Hematopoietic multipotent progenitor cell treated with erythropoietin and hydrocortisone succinate and interleukin-3 and kit ligand, for 8 days (in vitro differentiated cells): Measurements from ENCODE around the gene LHPP.

ENCODE experiments used
- DNase-seq: peaks from one replicate; pipeline ENCODE4 v3.0.0-alpha.2; 2015

Gene LHPP

DNA sequence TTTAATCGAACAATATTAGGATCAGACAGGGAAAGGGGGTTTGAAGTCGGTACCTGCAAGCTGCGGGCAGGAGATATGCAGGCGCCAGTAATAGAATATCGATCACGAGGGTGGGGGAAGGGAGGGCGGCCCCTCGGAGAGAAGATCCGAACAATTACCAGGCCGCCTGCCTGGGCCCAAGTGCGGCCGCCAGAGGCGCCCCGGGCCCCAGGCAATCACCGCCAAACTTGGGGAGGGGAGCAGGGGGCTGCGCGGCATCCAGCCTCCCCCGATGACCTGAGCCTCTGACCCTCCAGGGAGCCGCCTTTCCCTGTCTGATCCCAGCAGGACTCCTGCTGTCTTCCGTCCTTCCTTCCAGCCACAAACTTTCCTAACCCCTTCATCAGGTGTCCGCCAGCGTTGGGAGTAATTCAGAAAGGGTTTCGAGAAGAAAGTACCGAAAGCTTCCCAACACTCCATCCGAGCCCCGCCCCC lies 12.9 kb upstream of the LHPP start:
- DNase-seq, result no peak

DNA sequence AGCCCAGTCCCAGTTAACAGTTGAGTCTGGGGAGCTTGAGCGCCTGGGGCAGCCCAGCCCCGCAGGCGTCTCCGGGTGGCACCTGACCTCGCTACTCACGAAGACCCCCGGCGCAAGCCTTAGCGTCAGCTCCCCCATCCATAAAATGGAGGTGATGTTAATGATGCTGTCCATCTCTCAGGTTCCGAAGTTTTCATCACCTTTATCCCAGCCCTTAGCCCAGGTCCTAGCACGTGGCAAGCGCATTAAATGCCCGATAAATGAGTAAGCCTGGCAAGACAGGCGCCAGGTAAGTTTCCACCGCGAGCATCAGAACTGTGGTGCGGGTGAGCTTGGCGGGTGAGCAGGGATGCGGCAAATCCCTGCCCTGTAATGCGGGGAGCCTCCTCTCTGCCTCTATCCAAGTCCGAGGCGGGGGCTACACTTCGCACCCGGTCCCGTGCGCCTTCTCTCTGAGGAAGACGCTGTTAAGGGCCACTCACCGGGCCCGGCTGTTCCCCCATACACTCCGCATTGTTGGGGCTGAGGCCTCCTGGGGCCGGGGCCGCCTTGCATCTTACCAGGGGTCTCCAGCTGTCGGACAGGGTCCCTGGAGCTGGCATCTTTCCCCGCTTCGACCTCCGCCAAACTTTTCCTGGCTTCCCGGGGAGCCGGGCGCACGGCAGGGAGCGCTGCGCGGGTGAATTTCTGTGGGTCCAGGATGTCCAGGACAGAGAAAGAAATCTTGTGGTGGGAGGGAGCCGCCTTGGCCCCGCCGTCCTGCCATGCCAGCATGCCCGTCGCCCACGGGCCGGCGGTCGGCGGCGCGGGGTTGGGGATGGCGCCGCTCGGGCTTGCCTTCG lies 12.2 kb upstream of the LHPP start:
- no peak for DNase-seq

DNA sequence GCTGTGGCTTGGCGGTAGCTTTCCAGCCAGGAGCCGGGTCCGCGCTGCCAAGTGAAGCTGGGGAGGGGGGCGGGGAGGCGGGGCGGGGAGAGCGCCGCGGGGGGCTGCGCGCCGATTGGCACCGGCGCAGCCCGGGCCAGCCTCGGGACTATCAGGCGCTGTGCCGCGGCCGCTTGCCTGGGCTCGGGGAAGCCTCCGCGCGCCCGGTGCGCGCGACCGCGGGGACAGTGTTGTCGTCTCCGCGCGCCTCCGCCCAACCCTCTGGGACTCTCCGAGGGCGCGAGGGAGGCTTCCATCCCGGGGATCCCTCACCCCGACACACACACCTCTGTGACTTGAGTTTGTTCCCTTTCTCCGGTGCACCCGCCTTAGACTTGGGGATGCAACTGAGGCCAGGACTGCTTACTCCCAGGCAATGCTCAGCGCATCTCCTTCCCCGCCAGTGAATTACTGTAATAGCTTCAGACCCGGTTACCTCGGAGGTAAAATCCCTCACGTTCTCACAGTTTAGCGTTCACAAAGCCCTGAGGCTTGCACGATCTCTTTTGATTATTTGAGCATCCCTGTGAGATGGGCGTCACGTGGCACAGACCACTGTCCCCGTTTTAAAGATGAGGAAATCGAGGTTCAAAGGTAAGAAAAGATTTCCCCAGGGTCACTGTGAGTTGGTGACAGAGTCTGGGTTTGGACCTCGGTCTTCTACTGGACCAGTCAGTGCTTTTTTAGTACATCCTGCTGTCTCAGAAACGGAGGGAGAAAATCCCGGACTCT lies 11.4 kb upstream of the LHPP start, which contains the start of gene NKX1-2:
TSS of gene NKX1-2 (minus strand) at position 24 of the 771 bp plus-strand sequence. CDS start 92 bp downstream, outside the sequence.
- no peak for DNase-seq

DNA sequence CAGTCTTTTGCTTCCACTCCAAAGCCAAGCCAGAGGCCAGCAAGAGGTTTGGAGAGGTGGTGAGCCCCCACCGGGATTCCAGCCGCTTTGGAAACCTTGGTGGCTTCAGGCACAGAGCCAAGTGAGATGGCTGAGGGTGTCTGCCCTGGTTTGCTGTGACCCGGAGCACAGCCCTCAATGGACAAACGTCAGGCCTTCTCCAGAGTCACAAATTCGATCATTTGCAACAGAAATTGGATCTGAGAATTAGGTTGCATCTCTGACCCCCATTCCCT lies 10.9 kb upstream of the LHPP start:
- no peak for DNase-seq

DNA sequence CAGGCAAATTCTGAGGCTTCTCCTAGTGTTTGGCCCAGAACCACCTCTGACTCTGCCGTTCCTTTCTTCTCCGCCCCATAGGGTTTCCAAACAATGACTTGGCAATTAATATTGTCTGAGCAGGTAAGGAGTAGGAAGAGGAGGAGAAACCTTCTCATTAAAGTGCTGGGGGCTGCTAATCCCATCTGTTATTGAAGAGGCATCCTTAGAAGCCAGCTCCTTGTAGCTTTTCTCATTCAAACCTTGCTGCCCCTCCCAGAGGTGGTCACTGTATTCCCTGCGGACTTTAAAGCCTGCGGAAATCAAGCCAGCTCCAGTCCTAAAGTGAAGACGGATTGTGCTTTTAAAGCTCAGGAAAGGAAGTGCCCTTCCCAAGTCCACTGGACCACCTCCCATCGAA lies 10.3 kb upstream of the LHPP start:
- DNase-seq, result no peak

DNA sequence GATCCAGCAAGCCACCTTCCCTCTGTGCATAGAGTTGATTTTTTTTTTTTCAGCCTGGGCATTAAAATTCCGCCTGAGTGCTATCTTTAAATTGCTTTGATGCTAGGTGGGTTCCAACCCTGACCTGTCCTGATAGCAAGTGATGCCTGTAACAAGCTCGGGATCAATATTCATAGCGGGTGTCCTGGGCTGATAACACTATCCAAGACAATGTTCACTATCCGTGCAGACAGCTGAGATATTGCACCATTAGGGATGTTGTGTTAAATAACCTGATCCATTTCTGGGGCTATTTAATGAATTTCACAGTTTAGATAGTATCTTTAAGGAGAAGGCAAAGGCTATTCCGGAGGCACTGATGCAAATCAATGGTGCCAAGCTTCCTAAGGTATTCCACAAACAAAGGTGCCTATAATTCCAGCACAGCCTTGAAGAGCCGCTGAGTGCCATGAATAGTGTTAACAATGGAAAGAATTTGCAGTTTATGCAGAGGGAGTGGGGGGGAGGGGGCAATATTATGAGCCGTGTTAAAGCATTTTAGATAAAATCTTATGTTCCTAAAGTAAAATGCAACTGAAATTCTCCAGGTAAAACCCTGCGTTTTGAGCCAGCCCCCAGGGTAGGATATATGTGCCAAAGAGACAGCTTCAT lies 7.5 kb upstream of the LHPP start:
- peak; percentile 82 for DNase-seq

DNA sequence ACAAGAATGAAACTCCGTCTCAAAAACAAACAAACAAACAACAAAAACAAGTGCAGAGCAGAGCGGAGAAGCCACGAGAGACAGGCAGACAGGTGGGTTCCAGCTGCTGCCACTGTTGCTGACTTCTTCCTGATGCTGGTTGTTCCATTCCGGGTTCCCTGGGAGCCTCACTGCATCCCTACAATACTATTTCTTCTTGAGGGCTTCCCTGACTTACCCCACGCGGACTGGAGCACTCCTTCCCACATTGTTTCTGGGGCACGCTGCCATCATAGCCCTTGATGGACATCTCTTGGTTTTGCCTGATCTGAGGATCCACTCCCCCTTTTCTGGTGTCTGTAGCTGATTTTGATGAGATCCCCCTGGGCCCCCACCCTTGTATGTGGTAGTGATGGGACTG lies 6.2 kb upstream of the LHPP start:
- no peak for DNase-seq

DNA sequence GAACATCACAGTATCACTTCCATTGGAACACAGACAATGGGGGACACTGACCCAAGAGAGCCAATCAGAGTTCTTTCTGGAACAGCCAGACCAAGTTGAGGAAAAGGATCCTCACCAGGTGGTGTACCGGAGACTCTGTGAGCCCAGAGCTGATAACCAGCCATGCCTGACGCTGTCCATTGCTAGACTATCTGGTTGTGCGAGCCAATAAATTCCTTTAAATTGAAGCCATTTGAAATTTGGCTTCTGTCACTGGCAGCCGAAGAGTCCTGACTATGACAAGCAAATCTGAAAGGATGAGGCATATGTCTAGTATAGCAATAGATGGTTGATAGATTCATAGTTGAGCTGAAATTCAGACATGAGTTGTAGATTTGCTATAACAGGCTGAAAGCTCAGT lies 3.1 kb upstream of the LHPP start:
- no peak for DNase-seq

DNA sequence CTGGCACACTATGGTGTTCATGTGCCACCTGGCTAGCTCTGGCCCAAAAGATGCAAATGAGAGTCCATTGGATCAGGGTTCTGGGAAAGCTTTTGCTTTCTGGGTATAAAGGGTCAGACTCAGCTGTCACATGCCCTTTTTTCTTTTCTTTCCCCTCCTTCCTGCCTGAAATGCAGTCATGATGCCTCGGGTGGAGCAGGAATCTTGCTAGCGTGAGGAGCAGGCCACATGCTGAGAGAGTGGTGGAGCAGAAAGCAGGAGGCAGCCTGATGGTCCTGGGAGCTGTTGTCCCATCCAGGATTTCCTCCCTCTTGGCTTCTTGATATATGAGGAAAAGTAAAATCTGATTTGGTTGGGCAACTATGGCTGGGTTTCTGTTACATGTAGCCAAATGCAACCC lies 2.7 kb upstream of the LHPP start:
- no peak for DNase-seq

DNA sequence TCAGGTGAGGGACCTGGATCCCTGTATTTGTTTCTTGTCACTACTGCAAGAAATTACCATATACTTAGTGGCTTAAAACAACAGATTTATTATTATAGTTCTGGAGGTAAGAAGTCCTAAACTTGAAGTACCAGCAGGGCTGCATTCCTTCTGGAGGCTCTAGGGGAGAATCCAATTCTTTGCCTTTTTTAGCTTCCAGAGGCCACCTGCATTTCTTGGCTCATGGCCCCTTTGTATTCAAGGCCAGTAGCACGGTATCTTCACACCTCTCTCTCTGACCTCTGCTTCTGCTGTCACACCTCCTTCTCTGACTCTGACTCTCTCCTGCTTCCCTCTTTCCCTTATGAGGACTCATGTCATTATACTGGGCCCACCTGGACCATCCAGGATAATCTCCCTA lies 2.2 kb upstream of the LHPP start:
- no peak for DNase-seq

DNA sequence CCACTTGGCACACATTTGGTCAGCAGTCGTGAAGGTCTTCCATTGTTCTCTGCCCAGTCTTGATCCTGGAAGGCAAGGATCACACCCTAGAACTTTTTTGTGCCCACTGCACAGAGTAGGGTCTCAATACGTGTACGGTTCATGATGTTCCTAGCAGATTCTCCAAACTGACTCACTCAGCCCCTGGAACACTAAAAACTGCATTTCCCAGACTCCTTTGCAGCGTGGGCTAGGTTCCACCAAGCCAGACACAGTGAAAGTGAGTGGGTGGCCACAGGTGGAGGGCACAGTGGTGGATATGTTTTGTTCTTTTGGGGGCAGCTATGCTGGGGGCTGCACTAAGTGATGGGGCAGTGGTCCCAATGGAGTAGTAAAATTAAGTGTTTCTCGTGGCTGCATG lies 1.5 kb upstream of the LHPP start:
- DNase-seq, result no peak

DNA sequence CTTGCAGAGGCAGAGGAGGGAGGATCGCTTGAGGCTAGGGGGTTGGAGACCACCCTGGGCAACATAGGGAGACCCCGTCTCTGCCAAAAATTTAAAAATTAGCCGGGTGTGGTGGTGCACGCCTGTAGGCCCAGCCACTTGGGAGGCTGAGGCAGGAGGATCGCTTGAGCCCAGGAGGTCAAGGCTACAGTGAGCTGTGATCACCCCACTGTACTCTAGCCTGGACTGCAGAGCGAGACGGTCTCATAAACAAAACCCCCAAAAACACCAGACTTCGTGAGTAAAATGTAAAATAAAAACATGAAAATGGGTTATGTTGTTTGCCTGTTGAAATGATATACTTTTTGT lies 699 bp downstream of the LHPP start:
- no peak for DNase-seq

DNA sequence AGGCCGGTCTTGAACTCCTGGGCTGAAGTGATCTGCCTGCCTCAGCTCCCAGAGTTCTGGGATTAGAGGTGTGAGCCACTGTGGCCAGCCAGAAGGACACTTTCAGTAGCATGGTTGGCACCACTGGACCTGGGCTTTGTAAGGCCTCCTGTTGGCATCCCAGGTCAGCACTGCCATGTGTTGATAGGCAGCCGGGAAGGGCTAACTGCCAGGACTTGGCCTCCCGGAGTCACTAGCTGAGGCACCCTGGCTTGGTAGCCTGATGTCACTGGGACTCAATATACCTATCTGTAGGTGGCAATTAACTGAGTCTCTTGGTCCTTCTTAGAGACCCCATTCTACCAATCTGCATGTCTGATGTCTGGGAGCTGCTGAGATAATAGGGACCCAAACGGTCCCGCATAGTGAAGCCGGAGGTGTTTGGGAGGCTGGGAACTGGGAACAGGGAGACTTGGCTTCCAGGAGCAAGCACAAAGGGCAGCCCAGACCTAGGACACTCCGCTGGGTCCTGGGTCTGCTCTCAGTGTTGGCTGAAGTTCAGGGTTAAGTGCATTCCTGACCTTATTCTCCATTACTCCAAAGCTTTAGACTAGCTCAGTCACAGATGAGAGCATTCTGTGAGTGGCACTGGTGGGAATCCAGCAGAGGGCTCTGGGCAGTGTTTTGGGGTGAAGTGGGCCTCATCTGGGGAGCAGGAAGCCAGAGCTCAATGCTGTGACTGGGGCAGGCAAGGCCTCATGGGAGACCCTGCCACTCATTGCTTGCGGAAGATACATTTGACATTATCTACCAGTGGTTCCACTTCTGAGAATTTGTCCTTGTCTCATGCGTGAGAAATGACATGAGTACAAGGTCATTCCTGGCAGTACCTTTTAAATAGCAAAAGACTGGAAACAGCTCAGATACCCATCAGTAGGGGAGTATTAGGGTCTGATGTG lies 2.7 kb downstream of the LHPP start:
- peak; percentile 69 for DNase-seq

DNA sequence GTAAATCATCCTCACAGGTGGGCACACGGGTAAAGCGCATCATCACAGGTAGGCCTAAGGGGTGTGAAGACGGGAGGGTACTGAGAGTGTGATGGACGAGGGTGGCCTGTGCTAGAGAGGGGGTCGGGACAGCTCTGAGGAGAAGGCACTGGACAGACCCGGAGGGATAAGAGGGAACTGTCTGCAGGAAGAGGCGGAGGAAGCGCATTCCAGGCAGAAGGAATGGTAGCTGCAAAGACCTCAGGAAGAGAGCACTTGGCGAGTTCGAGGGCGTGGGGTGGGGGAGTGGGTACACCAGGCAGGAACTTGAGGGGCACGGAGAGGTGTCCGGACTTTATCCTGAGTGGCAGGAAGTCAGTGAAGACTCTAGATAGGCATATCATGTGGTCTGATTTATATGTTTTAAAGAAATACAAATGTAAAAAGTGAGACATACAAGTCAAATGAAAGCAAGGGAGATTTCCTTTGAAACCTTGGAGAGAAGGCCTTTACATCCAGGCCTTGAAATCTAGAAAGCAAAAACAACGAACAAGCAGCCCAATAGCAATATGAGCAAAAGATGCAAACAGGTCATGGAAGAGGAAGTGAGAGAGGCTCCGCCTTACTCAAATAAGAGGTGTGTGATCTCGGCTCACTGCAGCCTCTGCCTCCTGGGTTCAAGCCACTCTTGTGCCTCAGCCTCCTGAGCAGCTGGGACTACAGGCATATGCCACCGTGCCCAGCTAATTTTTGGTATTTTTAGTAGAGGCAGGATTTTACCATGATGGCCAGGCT lies 3.6 kb downstream of the LHPP start:
- DNase-seq, result peak; percentile 52

DNA sequence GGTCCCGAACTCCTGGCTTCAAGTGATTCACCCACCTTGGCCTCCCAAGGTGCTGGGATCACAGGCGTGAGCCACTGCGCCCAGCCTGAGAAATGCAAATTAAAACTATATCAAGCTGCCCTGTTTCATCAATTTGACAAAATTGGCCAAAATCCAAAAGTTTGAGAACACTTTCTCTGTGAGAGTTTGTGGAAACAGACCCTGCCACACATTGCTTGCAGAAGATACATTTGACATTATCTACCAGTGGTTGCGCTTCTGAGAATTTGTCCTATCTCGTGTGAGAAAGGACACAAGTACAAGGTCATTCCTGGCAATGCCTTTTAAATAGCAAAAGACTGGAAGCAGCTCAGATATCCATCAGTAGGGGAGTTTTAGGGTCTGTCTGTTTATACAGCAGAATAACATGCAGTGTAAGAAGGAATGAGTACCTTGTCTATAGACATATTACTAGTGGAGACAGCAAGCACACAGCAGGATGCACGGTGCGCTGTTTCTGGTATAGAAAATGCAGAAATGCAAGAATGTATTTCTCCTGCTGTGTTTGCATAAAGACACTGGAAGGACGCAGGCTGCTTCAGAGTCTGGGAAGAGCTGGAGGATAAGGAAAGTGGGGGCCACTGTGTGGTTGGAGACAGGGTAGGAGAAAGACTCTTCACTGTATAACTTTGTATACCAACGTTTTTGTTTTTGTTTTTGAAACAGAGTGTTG lies 4.3 kb downstream of the LHPP start:
- DNase-seq, result peak; percentile 92

DNA sequence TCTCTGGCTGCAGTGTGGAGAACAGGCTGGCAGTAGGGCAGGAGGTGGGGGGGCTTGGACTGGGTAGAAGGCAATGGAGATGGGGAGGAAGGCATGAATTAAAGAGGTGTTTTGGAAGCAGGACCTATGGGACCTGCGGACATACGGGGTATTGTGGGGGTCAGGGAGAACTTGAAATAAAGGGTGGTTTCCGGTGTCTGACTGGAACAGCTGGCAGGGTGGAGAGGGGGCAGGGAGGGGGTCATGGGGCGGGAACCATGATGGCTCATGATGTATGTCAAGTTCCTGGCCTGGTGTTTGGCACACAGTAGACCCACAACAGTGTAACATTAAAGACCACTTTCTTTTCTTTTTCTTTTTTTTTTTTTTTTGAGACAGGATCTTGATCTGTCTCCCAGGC lies 5.5 kb downstream of the LHPP start:
- DNase-seq, result no peak

DNA sequence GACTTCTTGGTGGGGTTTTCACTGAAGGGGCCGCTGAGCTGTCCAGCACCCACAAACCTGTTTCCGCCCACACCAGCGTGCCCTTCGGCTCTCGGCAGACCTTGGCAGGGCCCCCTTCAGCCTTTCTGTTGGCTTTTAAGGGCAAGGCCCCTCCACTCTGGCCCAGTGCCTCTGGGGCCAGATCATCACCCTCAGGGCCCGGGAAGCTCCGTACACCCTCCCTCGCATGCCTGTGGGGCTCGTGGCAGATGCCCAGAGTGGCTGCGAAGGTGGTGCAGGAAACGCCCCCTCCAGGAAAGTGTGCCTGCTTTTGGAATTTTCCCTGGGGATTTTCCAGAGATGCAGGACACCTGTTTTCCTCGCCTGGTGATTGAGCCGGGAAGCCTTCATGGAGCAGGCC lies 7.0 kb downstream of the LHPP start:
- DNase-seq, result no peak

DNA sequence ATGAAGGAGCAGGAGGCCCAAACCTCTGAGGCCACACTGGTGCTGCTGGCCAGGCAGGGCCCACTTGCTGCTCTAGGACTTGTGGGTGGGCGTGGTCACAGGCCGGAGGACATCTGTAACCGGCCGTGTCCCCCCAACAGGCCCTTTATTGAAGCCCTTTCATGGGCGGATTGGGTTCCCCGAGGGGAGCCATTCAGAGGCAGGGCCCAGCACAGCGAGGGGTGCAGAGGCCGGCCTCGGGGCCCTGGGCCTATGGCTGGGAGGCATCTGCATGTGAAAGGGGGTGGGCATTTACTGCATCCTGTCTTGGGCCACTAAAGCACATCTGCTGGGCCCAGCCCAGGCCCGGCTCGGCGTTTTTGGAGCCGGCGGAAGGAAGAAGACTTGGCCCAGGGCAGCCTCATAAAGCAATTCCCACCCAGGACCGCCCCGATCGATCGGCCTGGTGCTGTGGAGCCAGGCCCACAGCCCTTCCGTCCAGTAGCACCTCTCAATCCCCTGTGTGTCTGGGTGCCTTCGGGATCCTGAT lies 8.4 kb downstream of the LHPP start:
- DNase-seq, result no peak

DNA sequence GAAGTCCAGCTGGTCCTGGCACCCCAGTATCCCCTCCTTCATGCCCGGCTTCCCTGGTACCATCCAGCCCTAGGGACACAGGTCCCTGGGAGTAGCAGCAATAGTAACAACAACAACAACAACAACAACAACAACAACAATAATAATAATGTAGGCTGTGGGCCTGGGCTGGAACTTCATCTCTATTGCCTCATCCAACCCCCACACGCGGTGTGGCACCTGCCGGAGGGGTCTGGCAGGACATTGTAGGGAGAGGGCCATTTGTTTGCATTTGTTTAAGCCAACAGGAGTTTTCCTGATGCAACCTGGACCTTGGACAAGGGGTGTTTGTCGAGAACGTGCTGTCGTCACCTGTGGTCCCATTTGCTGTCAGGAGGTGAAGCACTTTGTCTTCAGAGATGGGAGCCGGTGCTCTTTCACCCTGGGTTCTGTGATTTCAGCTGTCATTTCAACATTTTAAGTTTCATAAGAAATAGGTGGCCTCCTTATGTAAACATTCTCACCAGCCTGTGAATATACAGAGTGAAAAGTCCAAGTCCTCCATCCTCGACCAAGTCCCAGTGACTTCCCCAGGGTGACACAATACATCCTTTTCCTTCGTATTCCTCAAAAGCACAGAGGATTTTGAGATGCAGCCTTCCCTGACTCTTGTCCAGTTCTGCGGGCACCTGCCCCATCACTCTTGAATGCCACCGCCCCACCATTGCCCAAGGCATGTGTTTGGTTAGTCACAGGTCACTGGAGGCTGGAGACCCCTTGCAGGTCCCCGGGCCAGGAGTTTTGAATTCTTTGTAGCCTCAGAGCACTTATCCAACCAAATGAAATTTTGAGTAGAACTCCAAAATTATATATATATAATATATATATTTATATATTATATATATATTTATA lies 9.2 kb downstream of the LHPP start:
- no peak for DNase-seq

DNA sequence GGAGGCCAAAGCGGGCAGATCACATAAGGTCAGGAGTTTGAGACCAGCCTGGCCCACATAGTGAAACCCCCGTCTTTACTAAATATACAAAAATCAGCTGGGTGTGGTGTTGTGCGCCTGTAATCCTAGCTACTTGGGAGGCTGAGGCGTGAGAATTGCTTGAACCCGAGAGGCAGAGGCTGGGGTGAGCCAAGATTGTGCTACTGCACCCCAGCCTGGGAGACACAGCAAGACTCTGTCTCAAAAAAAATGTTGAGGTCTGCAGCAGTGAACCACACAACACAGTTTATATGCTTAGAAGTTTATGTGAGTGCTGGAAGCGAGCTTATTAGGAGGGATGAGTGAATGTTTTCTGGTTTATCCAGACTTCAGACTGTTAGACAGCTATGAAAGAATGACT lies 10.4 kb downstream of the LHPP start:
- DNase-seq, result no peak
